Stimulated activated CD4-positive, alpha-beta T cell treated with anti-CD3 and anti-CD28 coated beads, TNF-alpha, amount 100 ng/mL, for 4 hours (primary cell): Measurements from ENCODE around the gene WDR4.
"Not testable (repeated sequence)": the region's sequence is repeated elsewhere in the genome, so short reads cannot be mapped to it uniquely, and the experiment has no call there.

Source experiments
- DNase-seq, 3 experiments: peaks; one replicate each; pipeline ENCODE4 v3.0.0-alpha.2; 2020; ENCODE audit warnings: low read depth in 3 of 3

The WDR4 gene

GRCh38 chr21:42878993-42879787, at the start of gene WDR4:
Gene WDR4, minus strand, starts transcription at chr21:42879539. Its CDS starts 44 bp downstream, at chr21:42879495.
- peak; percentile 95 to 98 (median 96) for DNase-seq

- DNase-seq = not testable (repeated sequence)
Observed at GRCh38 chr21:42927474-42928200, 48.3 kb upstream of the WDR4 start.

- DNase-seq = no peak
Observed at GRCh38 chr21:42925114-42925926, 46.0 kb upstream of the WDR4 start, which contains the start of gene ERVH48-1. Gene ERVH48-1, minus strand, starts transcription at chr21:42925630. Its CDS starts 6,624 bp downstream, at chr21:42919006.

- no peak for DNase-seq
Observed at GRCh38 chr21:42924433-42924751, 45.1 kb upstream of the WDR4 start.

- peak; percentile 24 to 39 (median 35) for DNase-seq
Observed at GRCh38 chr21:42923553-42924432, 44.5 kb upstream of the WDR4 start.

GRCh38 chr21:42922918-42923317, 43.6 kb upstream of the WDR4 start:
- DNase-seq = no peak

- no peak for DNase-seq
Observed at GRCh38 chr21:42921927-42922326, 42.6 kb upstream of the WDR4 start.

GRCh38 chr21:42918291-42918690, 39.0 kb upstream of the WDR4 start:
- no peak for DNase-seq

- no peak for DNase-seq
Observed at GRCh38 chr21:42913476-42913875, 34.1 kb upstream of the WDR4 start.

GRCh38 chr21:42911920-42912319, 32.6 kb upstream of the WDR4 start:
- DNase-seq = not testable (repeated sequence)

GRCh38 chr21:42908484-42908883, 29.1 kb upstream of the WDR4 start:
- DNase-seq = not testable (repeated sequence)

- DNase-seq = no peak
Observed at GRCh38 chr21:42906233-42906632, 26.9 kb upstream of the WDR4 start.

- no peak for DNase-seq
Observed at GRCh38 chr21:42905195-42905594, 25.9 kb upstream of the WDR4 start.

GRCh38 chr21:42903817-42904216, 24.5 kb upstream of the WDR4 start:
- no peak for DNase-seq

- no peak for DNase-seq
Observed at GRCh38 chr21:42900446-42900845, 21.1 kb upstream of the WDR4 start.

- DNase-seq = peak; percentile 100
Observed at GRCh38 chr21:42892931-42893755, 13.8 kb upstream of the WDR4 start, which contains the start of gene NDUFV3. Gene NDUFV3, plus strand, starts transcription at chr21:42893309. Its CDS starts 25 bp downstream, at chr21:42893334.

GRCh38 chr21:42892582-42892930, 13.2 kb upstream of the WDR4 start:
- DNase-seq = no peak

GRCh38 chr21:42887326-42887725, 8.0 kb upstream of the WDR4 start:
- DNase-seq = no peak

GRCh38 chr21:42883921-42884320, 4.6 kb upstream of the WDR4 start:
- no peak for DNase-seq

GRCh38 chr21:42880352-42880751, 1.0 kb upstream of the WDR4 start:
- DNase-seq = no peak
